Umbilical cord (tissue), 2 donors: ENCODE results near the gene TAF11L7. TPM values are rescaled to one million over a fixed set of nuclear protein-coding genes. Genes with fewer than 3 reads are reported as not detected.
"Not testable (repeated sequence)": the region's sequence is repeated elsewhere in the genome, so short reads cannot be mapped to it uniquely, and the experiment has no call there.

Experiments used
- DNase-seq: peaks from one replicate; pipeline ENCODE4 v3.0.0-alpha.2; 2015; ENCODE audit warnings: low spot score
- total RNA-seq: library from RNA; depleted of rRNA; stranded (reverse); fragments of >200 nt; gene quantifications from one replicate; pipeline ENCODE4 v1.2.3, GENCODE V29; 2014; ENCODE audit warnings: low replicate concordance; ENCODE audit not compliant: insufficient read depth

TAF11L7 gene
- total RNA-seq, result not detected

DNA sequence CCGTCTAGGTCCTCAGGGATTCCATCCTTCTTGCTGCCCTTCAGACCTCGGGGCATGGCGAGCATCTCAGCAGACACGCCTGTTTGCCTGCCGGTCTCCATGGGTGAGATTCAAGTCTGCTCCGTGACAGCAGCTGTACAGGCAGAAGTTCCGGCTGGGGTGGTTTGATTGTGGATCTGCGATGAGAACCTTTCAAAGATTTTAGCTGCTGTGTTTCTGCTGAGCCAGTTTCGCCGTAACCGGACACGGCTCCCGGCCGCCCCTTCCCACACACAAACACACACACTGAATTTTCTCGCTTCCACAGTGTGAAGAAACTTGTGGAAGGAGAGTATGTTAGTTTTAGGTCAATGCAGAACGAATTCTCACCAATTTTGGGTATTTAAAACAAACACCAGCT lies at the start of gene TAF11L7:
Gene TAF11L7, minus strand, starts transcription at position 101 of the 400 bp plus-strand sequence.
- not testable (repeated sequence) for DNase-seq

DNA sequence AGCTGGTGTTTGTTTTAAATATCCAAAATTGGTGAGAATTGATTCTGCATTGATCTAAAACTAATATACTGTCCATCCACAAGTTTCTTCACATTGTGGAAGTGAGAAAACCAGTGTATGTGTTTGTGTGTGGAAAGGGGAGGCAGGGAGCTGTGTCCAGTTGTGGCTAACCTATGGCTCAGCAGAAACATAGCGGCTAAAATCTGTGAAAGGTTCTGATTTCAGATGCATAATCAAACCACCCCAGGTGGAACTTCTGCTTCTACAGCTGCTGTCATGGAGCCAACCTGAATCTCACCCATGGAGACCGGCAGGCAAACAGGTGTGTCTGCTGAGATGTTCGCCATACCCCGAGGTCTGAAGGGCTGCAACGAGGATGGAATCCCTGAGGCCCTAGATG lies 48.6 kb upstream of the TAF11L7 start, which contains the start of gene TAF11L14:
Gene TAF11L14, plus strand, starts transcription at position 301 of the 400 bp plus-strand sequence.
- no peak for DNase-seq

DNA sequence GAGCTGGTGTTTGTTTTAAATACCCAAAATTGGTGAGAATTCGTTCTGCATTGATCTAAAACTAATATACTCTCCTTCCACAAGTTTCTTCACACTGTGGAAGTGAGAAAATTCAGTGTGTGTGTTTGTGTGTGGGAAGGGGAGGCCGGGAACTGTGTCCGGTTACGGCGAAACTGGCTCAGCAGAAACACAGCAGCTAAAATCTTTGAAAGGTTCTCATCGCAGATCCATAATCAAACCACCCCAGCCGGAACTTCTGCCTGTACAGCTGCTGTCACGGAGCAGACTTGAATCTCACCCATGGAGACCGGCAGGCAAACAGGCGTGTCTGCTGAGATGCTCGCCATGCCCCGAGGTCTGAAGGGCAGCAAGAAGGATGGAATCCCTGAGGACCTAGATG lies 46.2 kb upstream of the TAF11L7 start, which contains the start of gene TAF11L13:
Gene TAF11L13, plus strand, starts transcription at position 301 of the 400 bp plus-strand sequence.
- not testable (repeated sequence) for DNase-seq

DNA sequence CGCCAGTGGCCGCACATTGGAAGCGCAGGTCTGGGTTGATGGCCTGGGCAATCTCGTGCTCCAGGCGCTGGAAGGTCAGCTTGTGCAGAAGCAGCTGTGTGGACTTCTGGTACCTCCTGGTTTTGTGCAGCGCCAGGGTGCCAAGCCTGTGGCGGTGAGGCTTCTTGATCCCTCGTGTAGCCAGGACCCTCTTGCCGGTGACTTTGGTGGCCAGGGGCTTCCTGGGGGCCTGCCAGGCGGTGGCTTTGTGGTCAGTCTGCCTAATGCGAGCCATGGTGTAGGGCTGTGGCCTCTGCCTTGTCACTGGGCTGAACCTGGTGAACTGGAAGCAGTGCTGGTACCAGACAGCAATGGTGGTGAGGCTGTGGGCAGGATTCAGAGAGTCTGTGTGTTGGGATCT lies 40.1 kb upstream of the TAF11L7 start:
- DNase-seq, result no peak

DNA sequence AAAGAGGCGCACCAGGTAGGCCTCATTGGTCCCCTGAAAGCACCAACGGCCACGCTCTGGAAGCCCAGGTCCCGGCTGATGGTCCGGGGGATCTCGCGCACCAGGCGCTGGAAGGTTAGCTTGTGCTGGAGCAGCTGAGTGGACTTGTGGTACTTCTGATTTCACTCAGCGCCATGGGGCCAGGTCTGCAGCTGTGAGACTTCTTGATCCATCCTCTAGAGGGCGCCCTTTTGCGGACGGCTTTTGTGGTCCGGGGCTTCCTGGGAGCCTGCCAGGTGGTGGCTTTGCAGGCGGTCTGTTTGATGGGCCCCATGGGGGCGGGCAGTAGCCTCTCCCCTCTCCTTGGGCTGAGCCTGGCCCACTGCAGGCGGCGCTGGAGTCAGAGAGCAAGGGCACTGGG lies 35.1 kb upstream of the TAF11L7 start:
- no peak for DNase-seq

DNA sequence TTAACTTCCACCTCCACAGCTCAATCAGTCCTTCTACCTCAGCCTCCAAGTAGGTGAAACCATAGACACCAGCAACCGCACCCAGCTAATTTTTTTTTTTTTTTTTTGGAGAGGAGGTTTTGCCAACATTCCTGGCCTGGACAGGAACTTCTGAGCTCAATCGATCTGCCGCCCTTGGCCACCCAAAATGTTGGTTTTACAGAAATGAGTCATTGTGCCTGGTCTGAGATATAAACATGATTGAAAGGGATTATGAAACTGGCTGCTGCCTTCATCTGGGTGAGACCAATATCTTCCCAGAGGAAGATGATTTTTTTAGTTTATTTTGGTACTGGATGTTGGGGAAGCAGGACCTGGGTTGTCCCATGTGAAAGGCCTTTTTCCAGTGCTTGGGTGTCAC lies 33.8 kb upstream of the TAF11L7 start:
- no peak for DNase-seq

DNA sequence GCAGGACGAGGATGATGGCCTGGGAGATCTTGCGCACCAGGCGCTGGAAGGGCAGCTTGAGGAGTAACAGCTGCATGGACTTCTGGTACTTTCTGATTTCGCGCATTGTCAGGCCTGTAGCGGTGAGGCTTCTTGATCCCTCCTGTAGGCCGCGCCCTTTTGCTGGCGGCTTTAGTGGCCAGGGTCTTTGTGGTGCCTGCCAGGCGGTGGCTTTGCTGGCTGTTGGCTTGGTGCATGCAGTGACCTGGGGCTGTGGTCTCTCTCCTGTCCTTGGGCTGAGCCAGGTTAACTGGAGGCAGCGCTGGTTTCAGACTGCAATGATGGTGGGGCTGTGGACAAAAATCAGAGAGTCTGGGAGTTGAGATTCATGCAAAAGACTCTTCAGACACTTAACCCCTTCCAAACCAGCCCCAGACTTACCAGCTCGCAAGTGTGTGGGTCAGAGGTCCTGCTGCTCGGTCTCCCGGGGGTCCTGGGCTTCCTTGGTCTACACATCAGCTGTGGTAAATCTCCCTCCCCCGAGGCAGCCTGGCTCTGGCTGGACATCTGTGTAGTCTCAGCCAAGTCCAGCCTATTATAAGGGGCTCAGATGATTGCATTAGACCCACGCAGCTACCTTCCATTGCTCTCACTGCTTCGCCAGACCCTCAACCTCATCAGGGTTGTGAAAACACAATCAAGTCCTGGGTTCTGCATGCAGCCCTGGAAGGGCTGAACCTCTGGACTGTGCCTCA lies 29.5 kb upstream of the TAF11L7 start:
- DNase-seq, result no peak

DNA sequence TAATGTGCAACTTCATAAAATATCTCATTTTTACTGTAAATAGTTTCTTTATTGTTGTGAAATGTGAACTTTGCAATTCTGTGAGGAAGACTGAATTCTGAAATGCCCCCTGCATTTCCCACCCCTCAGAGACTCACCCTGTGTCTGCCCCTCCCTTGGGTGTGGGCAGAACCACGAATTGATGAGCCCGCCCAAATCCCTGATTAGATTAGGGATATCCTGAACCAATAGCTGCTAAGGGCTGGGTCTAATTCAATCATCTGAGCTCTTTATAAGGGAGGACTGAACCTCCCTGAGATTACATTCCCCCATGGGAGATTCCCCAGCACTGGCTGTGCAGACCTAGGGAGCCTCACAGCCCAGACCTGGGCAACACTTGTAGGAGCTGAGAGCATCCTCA lies 24.5 kb upstream of the TAF11L7 start, which contains the start of gene TAF11L12:
Gene TAF11L12, plus strand, starts transcription at position 301 of the 400 bp plus-strand sequence.
- not testable (repeated sequence) for DNase-seq

DNA sequence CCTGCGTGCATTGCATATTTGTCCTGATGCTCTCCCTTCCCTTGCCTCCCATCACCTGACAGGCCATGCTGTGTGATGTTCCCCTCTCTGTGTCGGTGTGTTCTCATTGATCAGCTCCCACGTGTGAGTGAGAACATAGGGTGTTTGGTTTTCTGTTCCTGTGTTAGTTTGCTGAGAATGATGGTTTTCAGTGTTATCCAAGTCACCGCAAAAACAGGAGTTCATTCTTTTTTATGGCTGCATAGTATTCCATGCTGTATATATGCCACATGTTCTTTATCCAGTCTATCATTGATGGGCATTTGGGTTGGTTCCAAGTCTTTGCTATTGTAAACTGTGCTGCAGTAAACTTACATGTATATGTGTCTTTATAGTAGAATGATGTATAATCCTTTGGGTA lies 21.9 kb upstream of the TAF11L7 start:
- DNase-seq, result not testable (repeated sequence)

DNA sequence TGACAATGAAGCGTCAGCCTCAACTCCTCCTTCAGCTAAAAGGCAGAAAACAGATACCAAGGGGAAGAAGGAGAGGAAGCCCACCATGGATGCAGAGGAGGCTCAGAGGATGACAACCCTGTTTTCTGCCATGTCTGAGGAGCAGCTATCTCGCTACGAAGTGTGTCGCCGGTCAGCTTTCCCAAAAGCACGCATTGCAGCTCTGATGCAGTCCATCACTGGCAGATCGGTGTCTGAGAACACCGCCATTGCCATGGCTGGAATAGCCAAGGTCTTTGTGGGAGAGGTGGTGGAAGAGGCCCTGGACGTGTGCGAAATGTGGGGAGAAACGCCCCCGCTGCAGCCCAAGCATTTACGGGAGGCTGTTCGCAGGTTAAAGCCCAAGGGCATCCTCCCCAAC lies 19.4 kb upstream of the TAF11L7 start:
- DNase-seq, result no peak

DNA sequence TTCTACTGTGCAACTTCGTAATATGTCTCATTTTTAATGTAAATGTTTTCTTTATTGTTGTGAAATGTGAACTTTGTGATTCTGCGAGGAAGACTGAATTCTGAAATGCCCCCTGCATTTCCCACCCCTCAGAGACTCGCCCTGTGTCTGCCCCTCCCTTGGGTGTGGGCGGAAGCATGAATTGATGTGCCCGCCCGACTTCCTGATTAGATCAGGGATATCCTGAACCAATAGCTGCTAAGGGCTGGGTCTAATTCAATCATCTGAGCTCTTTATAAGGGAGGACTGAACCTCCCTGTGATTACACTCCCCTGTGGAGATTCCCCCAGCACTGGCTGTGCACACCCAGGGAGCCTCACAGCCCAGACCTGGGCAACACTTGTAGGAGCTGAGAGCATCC lies 18.3 kb upstream of the TAF11L7 start, which contains the start of gene TAF11L11:
Gene TAF11L11, plus strand, starts transcription at position 304 of the 400 bp plus-strand sequence.
- not testable (repeated sequence) for DNase-seq

DNA sequence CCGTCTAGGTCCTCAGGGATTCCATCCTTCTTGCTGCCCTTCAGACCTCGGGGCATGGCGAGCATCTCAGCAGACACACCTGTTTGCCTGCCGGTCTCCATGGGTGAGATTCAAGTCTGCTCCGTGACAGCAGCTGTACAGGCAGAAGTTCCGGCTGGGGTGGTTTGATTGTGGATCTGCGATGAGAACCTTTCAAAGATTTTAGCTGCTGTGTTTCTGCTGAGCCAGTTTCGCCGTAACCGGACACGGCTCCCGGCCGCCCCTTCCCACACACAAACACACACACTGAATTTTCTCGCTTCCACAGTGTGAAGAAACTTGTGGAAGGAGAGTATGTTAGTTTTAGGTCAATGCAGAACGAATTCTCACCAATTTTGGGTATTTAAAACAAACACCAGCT lies 12.2 kb upstream of the TAF11L7 start, which contains the start of gene TAF11L10:
Gene TAF11L10, minus strand, starts transcription at position 101 of the 400 bp plus-strand sequence.
- not testable (repeated sequence) for DNase-seq

DNA sequence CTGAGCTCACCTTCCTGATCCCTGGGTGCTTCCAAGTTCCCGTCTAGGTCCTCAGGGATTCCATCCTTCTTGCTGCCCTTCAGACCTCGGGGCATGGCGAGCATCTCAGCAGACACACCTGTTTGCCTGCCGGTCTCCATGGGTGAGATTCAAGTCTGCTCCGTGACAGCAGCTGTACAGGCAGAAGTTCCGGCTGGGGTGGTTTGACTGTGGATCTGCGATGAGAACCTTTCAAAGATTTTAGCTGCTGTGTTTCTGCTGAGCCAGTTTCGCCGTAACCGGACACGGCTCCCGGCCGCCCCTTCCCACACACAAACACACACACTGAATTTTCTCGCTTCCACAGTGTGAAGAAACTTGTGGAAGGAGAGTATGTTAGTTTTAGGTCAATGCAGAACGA lies 8.7 kb upstream of the TAF11L7 start, which contains the start of gene TAF11L9:
Gene TAF11L9, minus strand, starts transcription at position 140 of the 400 bp plus-strand sequence.
- DNase-seq, result not testable (repeated sequence)

DNA sequence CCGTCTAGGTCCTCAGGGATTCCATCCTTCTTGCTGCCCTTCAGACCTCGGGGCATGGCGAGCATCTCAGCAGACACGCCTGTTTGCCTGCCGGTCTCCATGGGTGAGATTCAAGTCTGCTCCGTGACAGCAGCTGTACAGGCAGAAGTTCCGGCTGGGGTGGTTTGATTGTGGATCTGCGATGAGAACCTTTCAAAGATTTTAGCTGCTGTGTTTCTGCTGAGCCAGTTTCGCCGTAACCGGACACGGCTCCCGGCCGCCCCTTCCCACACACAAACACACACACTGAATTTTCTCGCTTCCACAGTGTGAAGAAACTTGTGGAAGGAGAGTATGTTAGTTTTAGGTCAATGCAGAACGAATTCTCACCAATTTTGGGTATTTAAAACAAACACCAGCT lies 5.3 kb upstream of the TAF11L7 start, which contains the start of gene TAF11L8:
Gene TAF11L8, minus strand, starts transcription at position 101 of the 400 bp plus-strand sequence.
- DNase-seq, result not testable (repeated sequence)

Other genes starting within 250 kb of the TAF11L7 start
- gene TAF11L2, start 87.5 kb downstream of the TAF11L7 start, total RNA-seq, result 5.3 TPM
- gene TAF11L3, start 67.4 kb downstream of the TAF11L7 start, total RNA-seq, result not detected
- gene TAF11L4, start 64.0 kb downstream of the TAF11L7 start, total RNA-seq, result not detected
- gene TAF11L5, start 60.5 kb downstream of the TAF11L7 start, total RNA-seq, result 16.4 TPM
- gene TAF11L6, start 57.1 kb downstream of the TAF11L7 start, total RNA-seq, result not detected
- gene TAF11L8, start 5.2 kb upstream of the TAF11L7 start, total RNA-seq, result not detected
- 16.4 TPM for gene TAF11L9, start 8.6 kb upstream of the TAF11L7 start, total RNA-seq
- gene TAF11L10, start 12.1 kb upstream of the TAF11L7 start, total RNA-seq, result 16.4 TPM
- gene TAF11L11, start 18.4 kb upstream of the TAF11L7 start, total RNA-seq, result 0.96 TPM
- gene TAF11L12, start 24.6 kb upstream of the TAF11L7 start, total RNA-seq, result 0.96 TPM
- gene TAF11L13, start 46.3 kb upstream of the TAF11L7 start, total RNA-seq, result 5.3 TPM
- gene TAF11L14, start 48.7 kb upstream of the TAF11L7 start, total RNA-seq, result 9.4 TPM